Hepatocyte (in vitro differentiated cells): ENCODE data around the gene HS2ST1. TPM values are rescaled to one million over a fixed set of nuclear protein-coding genes. Genes with fewer than 3 reads are reported as not detected.

Source experiments
- DNase-seq: peaks from one replicate; pipeline ENCODE4 v3.0.0-alpha.2; 2016; ENCODE audit warnings: low spot score
- H2AFZ ChIP-seq: fragments of 200-600 bp; sonication (generic); 2 replicates; pipeline ENCODE4 v1.6.0; 2016; ENCODE audit warnings: antibody characterized with exemption, mild to moderate bottlenecking
- H3K27ac ChIP-seq: fragments of 200-600 bp; sonication (generic); 2 replicates; pipeline ENCODE4 v1.5.1; 2016; ENCODE audit warnings: mild to moderate bottlenecking
- H3K27me3 ChIP-seq: fragments of 200-600 bp; sonication (generic); 2 replicates; pipeline ENCODE4 v1.6.1; 2016
- H3K36me3 ChIP-seq: fragments of 200-600 bp; sonication (generic); replicated peaks from 2 replicates; pipeline ENCODE4 v1.5.1; 2016; ENCODE audit warnings: low read depth; ENCODE audit not compliant: insufficient read depth
- H3K4me1 ChIP-seq: fragments of 200-600 bp; sonication (generic); 2 replicates; pipeline ENCODE4 v1.5.1; 2016; ENCODE audit warnings: mild to moderate bottlenecking, moderate library complexity; ENCODE audit not compliant: insufficient read depth
- H3K4me2 ChIP-seq: fragments of 200-600 bp; sonication (generic); 2 replicates; pipeline ENCODE4 v1.6.0; 2016
- H3K4me3 ChIP-seq: fragments of 200-600 bp; sonication (generic); 2 replicates; pipeline ENCODE4 v1.5.1; 2016; ENCODE audit warnings: mild to moderate bottlenecking
- H3K79me2 ChIP-seq: fragments of 200-600 bp; sonication (generic); 2 replicates; pipeline ENCODE4 v1.6.0; 2017; ENCODE audit warnings: mild to moderate bottlenecking
- H3K9me2 ChIP-seq: fragments of 200-600 bp; sonication (generic); replicated peaks from 2 replicates; pipeline ENCODE4 v1.6.0; 2017; ENCODE audit warnings: mild to moderate bottlenecking; ENCODE audit not compliant: insufficient read depth
- H3K9me3 ChIP-seq: fragments of 200-600 bp; sonication (generic); 2 replicates; pipeline ENCODE4 v1.5.1; 2016; ENCODE audit warnings: low read depth, mild to moderate bottlenecking
- H4K20me1 ChIP-seq: fragments of 200-600 bp; sonication (generic); 2 replicates; pipeline ENCODE4 v1.6.0; 2016; ENCODE audit warnings: mild to moderate bottlenecking; ENCODE audit not compliant: insufficient read depth, poor library complexity, severe bottlenecking
- EZH2 ChIP-seq: fragments of 200-600 bp; sonication (generic); IDR thresholded peaks from 2 replicates; pipeline ENCODE4 v1.6.1; 2016; ENCODE audit warnings: antibody characterized with exemption, mild to moderate bottlenecking, borderline replicate concordance
- EZH2phosphoT487 ChIP-seq: fragments of 200-600 bp; sonication (generic); IDR thresholded peaks from one replicate; pipeline ENCODE4 v1.6.1; 2018; ENCODE audit warnings: antibody characterized with exemption, mild to moderate bottlenecking, low read depth, moderate library complexity; ENCODE audit not compliant: unreplicated experiment, severe bottlenecking
- WGBS: methylation state at CpG from one replicate; pipeline ENCODE4 v1.1.6; 2016; ENCODE audit warnings: low lambda C conversion rate; ENCODE audit errors: missing lambda C conversion rate; 5-methylcytosine and 5-hydroxymethylcytosine counted together
- polyA plus RNA-seq: library from polyadenylated mRNA; unstranded; fragments of >200 nt; fragmentation: Nextera tagmentation; extraction: Ambion mirVana; gene quantifications from 2 replicates; pipeline ENCODE4 v1.2.1, GENCODE V29; 2016
- total RNA-seq: library from RNA; depleted of rRNA; stranded (reverse); fragments of >200 nt; gene quantifications from 2 replicates; pipeline ENCODE4 v1.2.3, GENCODE V29; 2014
- TF ChIP-seq, protein P1 (sequence below): fragments of 200-600 bp; sonication (generic); IDR thresholded peaks from 2 replicates; pipeline ENCODE4 v1.5.1; 2016; ENCODE audit warnings: antibody characterized with exemption, mild to moderate bottlenecking; ENCODE audit not compliant: poor library complexity

The HS2ST1 gene
- total and polyA plus RNA-seq, 2 experiments from 2014 or later = 19.1 to 42.3 TPM

DNA sequence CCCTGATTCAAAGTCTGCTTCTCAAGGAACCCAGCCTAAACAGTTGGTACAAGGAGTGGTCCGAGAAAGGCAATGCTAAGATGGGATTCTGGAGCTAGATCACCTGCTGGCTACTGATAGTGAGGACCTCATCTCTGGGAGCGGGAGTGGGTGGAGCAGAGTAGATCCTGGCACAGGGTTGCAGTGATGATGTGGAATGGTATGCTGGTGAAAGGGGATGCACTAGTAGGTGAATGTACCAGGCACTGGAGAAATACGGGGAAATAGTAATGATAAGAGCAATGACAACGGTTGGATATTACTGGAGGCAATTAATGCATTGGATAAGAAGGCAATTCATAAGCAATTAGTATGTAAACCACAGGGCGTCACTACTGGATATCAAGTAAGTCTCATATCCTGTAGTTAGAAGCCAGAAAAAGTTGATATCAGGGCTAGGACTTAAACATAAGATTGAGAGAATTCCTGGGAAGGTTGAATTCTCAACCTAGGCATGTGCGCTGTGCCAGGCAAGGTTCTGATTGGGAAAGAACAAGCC, 245.0 kb downstream of the HS2ST1 start:
- Histone ChIP-seq H3K27ac (no peak overlapping the region), H3K9me3 (no peaks in the 10 kb centered on the region), H3K4me3 (no peak overlapping the region), H3K79me2 (no peaks in the 10 kb centered on the region), H3K27me3 (no peaks in the 10 kb centered on the region), H3K4me2 (no peak overlapping the region), H3K36me3 (no peaks in the 10 kb centered on the region), H2AFZ (no peak overlapping the region), H4K20me1 (no peaks in the 10 kb centered on the region), H3K9me2 (no peaks in the 10 kb centered on the region), H3K4me1 (peaks cover 9% of the 10 kb centered on the region)
- no peak for TF ChIP-seq EZH2
- no peak for TF ChIP-seq EZH2phosphoT487
- TF ChIP-seq, protein P1, sequence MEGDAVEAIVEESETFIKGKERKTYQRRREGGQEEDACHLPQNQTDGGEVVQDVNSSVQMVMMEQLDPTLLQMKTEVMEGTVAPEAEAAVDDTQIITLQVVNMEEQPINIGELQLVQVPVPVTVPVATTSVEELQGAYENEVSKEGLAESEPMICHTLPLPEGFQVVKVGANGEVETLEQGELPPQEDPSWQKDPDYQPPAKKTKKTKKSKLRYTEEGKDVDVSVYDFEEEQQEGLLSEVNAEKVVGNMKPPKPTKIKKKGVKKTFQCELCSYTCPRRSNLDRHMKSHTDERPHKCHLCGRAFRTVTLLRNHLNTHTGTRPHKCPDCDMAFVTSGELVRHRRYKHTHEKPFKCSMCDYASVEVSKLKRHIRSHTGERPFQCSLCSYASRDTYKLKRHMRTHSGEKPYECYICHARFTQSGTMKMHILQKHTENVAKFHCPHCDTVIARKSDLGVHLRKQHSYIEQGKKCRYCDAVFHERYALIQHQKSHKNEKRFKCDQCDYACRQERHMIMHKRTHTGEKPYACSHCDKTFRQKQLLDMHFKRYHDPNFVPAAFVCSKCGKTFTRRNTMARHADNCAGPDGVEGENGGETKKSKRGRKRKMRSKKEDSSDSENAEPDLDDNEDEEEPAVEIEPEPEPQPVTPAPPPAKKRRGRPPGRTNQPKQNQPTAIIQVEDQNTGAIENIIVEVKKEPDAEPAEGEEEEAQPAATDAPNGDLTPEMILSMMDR = no peak
- DNase-seq = no peak
- WGBS = 98% methylated on average over 6 of the region's 6 CpGs

Other genes starting within 250 kb of the HS2ST1 start
- gene SH3GLB1, start 210.1 kb upstream of the HS2ST1 start, total RNA-seq = 55.1 and 59.3 TPM in 2 replicates
- gene SH3GLB1, start 210.1 kb upstream of the HS2ST1 start, polyA plus RNA-seq = 84.6 and 89.1 TPM in 2 replicates
- 168 and 204 TPM in 2 replicates for gene SELENOF, start 509 bp upstream of the HS2ST1 start, total RNA-seq
- gene SELENOF, start 509 bp upstream of the HS2ST1 start, polyA plus RNA-seq = 167 and 193 TPM in 2 replicates